Ascending aorta (tissue), 2 donors: ENCODE measurements around the gene NAV2. TPM values are rescaled to one million over a fixed set of nuclear protein-coding genes. Genes with fewer than 3 reads are reported as not detected.

Experiments
- DNase-seq, 2 donors: peaks; one replicate each; pipeline ENCODE4 v3.0.0-alpha.2; 2019; ENCODE audit warnings: low spot score in 2 of 2
- H3K27ac ChIP-seq, 2 donors: fragments of 200-600 bp; sonication (generic); one replicate each; pipeline ENCODE4 v1.5.1; 2016 to 2017; ENCODE audit warnings: mild to moderate bottlenecking in 1 of 2
- H3K27me3 ChIP-seq: fragments of 200-600 bp; sonication (generic); one replicate; pipeline ENCODE4 v1.5.1; 2017
- H3K36me3 ChIP-seq, 2 donors: fragments of 200-600 bp; sonication (generic); one replicate each; pipeline ENCODE4 v1.5.1; 2016
- H3K4me1 ChIP-seq, 2 donors: fragments of 200-600 bp; sonication (generic); one replicate each; pipeline ENCODE4 v1.5.1; 2016 to 2017; ENCODE audit warnings: mild to moderate bottlenecking in 1 of 2
- H3K4me3 ChIP-seq, 2 donors: fragments of 200-600 bp; sonication (generic); one replicate each; pipeline ENCODE4 v1.5.1; 2016 to 2017; ENCODE audit warnings: mild to moderate bottlenecking in 1 of 2
- H3K9me3 ChIP-seq, 2 donors: fragments of 200-600 bp; sonication (generic); one replicate each; pipeline ENCODE4 v1.5.1; 2016
- intact Hi-C: fragments of 100-400 bp; cut with DNase I; formaldehyde crosslinking; loops from one replicate; pipeline ENCODE4 v1.15.1; 2023
- total RNA-seq: library from RNA; depleted of rRNA; stranded (reverse); fragments of >200 nt; gene quantifications from one replicate; pipeline ENCODE4 v1.1.0, GENCODE V29; 2016
- TF ChIP-seq, protein P1 (sequence below), 3 experiments: fragments of 200-600 bp in 2 of 3; fragments of 450-650 bp in 1 of 3; sonication (generic) in 2 of 3; IDR thresholded peaks; one replicate each; pipeline ENCODE4 v1.5.1; 2016 to 2019; ENCODE audit warnings: antibody characterized with exemption in 3 of 3, mild to moderate bottlenecking in 1 of 3, moderate library complexity in 1 of 3

Gene NAV2
- total RNA-seq, 1 donor from 2014 or later = 62.6 TPM

- Histone ChIP-seq H3K27ac (peak overlapping the region; percentile 73 to 85), H3K36me3 (peaks cover 45 to 61% of the 10 kb centered on the region in 2 donors), H3K9me3 (no peaks in the 10 kb centered on the region), H3K4me3 (no peak overlapping the region), H3K4me1 (peaks cover 20 to 51% of the 10 kb centered on the region in 2 donors), H3K27me3 (no peaks in the 10 kb centered on the region)
- intact Hi-C loops = loop anchor here (2.0 to 10.0 kb wide), 5 partner anchors 14 to 546 kb away; no protein-coding TSS in a partner anchor
- TF ChIP-seq, protein P1, sequence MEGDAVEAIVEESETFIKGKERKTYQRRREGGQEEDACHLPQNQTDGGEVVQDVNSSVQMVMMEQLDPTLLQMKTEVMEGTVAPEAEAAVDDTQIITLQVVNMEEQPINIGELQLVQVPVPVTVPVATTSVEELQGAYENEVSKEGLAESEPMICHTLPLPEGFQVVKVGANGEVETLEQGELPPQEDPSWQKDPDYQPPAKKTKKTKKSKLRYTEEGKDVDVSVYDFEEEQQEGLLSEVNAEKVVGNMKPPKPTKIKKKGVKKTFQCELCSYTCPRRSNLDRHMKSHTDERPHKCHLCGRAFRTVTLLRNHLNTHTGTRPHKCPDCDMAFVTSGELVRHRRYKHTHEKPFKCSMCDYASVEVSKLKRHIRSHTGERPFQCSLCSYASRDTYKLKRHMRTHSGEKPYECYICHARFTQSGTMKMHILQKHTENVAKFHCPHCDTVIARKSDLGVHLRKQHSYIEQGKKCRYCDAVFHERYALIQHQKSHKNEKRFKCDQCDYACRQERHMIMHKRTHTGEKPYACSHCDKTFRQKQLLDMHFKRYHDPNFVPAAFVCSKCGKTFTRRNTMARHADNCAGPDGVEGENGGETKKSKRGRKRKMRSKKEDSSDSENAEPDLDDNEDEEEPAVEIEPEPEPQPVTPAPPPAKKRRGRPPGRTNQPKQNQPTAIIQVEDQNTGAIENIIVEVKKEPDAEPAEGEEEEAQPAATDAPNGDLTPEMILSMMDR (IDR thresholded peaks at IDR 0.05) = peak; percentile 35 to 80 (median 66)
- no peak for DNase-seq
Measured at GRCh38 chr11:20110908-20111669, 398.5 kb downstream of the NAV2 start.

DNA sequence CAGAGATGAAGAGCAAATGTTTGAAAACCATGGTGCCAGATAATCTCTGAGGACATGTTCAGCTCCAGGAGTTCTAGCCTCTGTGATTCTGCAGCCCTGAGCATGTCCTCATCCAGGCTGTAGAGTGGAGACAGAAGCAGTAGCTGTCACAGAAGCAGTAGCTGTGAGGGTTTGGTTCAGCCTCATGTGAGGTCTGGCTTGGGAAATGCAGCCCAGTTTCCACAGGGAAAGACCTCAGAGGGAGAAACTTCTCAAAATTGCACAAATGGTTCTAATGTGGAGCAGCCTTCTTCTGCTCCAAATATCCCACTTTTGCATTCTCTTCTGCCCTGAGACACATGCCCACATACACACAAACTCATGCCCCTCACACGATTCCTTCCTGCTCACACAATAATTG is 399.2 kb downstream of the NAV2 start:
- no peak overlapping the region for H3K4me3 ChIP-seq
- intact Hi-C loops = loop anchor here (2.0 to 10.0 kb wide), 5 partner anchors 15 to 547 kb away; no protein-coding TSS in a partner anchor
- TF ChIP-seq, protein P1 (IDR thresholded peaks at IDR 0.05) = no peak
- H3K27ac ChIP-seq = peak overlapping the region; percentile 73 to 85
- H3K36me3 ChIP-seq = peaks cover 49 to 69% of the 10 kb centered on the region in 2 donors
- no peaks in the 10 kb centered on the region for H3K27me3 ChIP-seq
- DNase-seq = no peak
- H3K4me1 ChIP-seq = peaks cover 20 to 51% of the 10 kb centered on the region in 2 donors
- H3K9me3 ChIP-seq = no peaks in the 10 kb centered on the region

DNA sequence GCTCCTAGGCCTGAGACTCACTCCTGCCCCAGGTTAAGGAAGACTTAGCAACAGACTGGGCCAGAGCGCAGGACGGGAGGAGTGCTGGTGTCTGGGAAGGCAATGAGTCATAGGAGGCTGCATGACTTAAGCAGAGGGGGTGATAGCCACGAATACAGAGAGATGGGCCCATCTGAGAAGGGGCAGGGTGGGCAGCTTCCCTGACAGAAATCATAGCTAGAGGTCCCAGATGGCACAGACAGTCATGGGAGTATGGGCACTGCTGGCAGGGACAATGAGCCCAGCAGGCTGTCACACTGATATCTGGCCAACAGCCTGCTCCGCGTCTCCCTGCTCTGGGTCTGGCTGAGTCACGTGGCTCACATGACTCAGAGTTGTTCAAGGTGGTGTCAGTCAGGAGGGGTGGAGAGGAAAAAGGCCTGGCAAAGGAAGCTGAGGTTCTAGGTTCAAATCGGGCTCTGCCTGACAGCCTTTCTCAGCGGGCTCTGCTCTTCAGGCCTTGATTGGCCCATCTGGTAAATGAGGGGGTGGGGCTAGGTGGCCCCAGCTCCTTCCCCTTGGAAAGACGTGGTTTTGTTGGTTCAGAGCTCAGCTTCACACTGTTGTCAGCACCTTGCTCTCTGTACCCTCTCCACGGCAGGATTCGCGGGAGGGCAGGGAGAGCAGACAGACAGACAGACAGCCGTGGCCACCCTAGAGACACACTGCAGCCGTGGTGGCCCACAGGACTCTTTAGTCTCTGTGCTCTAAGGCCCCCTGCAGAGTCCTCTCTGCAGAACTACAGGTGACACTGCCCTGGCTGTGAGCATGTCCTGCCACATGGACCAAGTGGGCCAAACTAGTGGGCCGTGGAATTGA is 399.9 kb downstream of the NAV2 start:
- Histone ChIP-seq H3K4me1 (peaks cover 20 to 51% of the 10 kb centered on the region in 2 donors), H3K9me3 (no peaks in the 10 kb centered on the region), H3K36me3 (peaks cover 53 to 70% of the 10 kb centered on the region in 2 donors), H3K27ac (peak overlapping the region; percentile 73 to 85), H3K4me3 (no peak overlapping the region), H3K27me3 (no peaks in the 10 kb centered on the region)
- DNase-seq = peak; percentile 75 to 91
- TF ChIP-seq, protein P1 (IDR thresholded peaks at IDR 0.05) = no peak
- intact Hi-C loops = loop anchor here (5.0 to 10.0 kb wide), 4 partner anchors 160 to 548 kb away; no protein-coding TSS in a partner anchor

DNA sequence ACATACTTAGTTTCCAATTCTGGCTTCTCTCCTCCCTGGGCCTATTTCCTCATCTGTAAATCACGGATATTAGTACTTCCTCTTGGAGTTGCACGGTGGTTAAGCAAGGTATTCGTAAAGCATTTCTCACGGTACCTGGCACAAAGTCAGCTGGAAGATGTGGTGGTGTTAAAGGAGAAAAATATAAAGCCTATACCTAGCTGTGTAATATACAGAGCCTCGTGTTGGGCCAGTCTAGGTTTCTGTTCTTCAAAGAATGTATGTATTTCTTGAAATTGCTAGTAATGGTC is 400.5 kb downstream of the NAV2 start:
- TF ChIP-seq, protein P1 (IDR thresholded peaks at IDR 0.05) = no peak
- intact Hi-C loops = loop anchor here (5.0 to 10.0 kb wide), 4 partner anchors 161 to 548 kb away; no protein-coding TSS in a partner anchor
- Histone ChIP-seq H3K4me1 (peaks cover 20 to 47% of the 10 kb centered on the region in 2 donors), H3K9me3 (no peaks in the 10 kb centered on the region), H3K27me3 (no peaks in the 10 kb centered on the region), H3K36me3 (peaks cover 51 to 70% of the 10 kb centered on the region in 2 donors), H3K4me3 (no peak overlapping the region), H3K27ac (peak overlapping the region; percentile 73 to 85)
- DNase-seq = no peak

- TF ChIP-seq, protein P1 (IDR thresholded peaks at IDR 0.05) = no peak
- Histone ChIP-seq H3K4me1 (peaks cover 20 to 47% of the 10 kb centered on the region in 2 donors), H3K36me3 (peaks cover 50 to 70% of the 10 kb centered on the region in 2 donors), H3K9me3 (no peaks in the 10 kb centered on the region), H3K27me3 (no peaks in the 10 kb centered on the region), H3K4me3 (no peak overlapping the region), H3K27ac (peak overlapping the region; percentile 50 to 85)
- intact Hi-C loops = loop anchor here (5.0 to 10.0 kb wide), 4 partner anchors 162 to 550 kb away; no protein-coding TSS in a partner anchor
- no peak for DNase-seq
Measured at GRCh38 chr11:20114588-20114987, 402.0 kb downstream of the NAV2 start.
